H1 (cell line): ENCODE data around the gene KNDC1. TPM values are rescaled to one million over a fixed set of nuclear protein-coding genes. Genes with fewer than 3 reads are reported as not detected.

Source experiments
- CTCF ChIA-PET: fragments of 300-600 bp; sonication (Branson Sonifier 250); formaldehyde crosslinking; loops from one replicate; lab custom pipeline; 2021; ENCODE audit not compliant: partially characterized antibody; lab: Charles Lee
- POLR2A ChIA-PET: fragments of 300-600 bp; sonication (Branson Sonifier 250); formaldehyde crosslinking; loops from one replicate; lab custom pipeline; 2021; ENCODE audit warnings: inconsistent platforms; ENCODE audit not compliant: partially characterized antibody; lab: Charles Lee
- DNase-seq, 2 experiments: peaks; one replicate each; pipeline versions ENCODE4 v3.0.0 to v3.0.0-alpha.2; 2010 to 2022; ENCODE audit warnings: low spot score in 2 of 2, low read depth in 1 of 2, mixed read lengths in 1 of 2
- FAIRE-seq: peaks from 2 replicates; lab custom pipeline; 2011; peaks lifted over from hg19 to GRCh38; lab: Jason Lieb, UNC
- H2AFZ ChIP-seq: 2 replicates; pipeline ENCODE4 v1.8.1; 2012; ENCODE audit warnings: low read length, inconsistent platforms
- H2AK5ac ChIP-seq: 2 replicates; pipeline ENCODE4 v1.6.1; 2013; ENCODE audit warnings: low read depth, low read length
- H2BK120ac ChIP-seq: replicated peaks from 2 replicates; pipeline ENCODE3; 2013; ENCODE audit warnings: low read depth, low read length, inconsistent platforms
- H2BK12ac ChIP-seq: 2 replicates; pipeline ENCODE4 v1.6.1; 2013; ENCODE audit warnings: low read depth, low read length
- H2BK15ac ChIP-seq: 2 replicates; pipeline ENCODE4 v1.6.1; 2013; ENCODE audit warnings: low read length
- H2BK20ac ChIP-seq: 2 replicates; pipeline ENCODE4 v1.6.1; 2013; ENCODE audit warnings: low read length
- H2BK5ac ChIP-seq: 2 replicates; pipeline ENCODE4 v1.6.1; 2013; ENCODE audit warnings: low read depth, low read length
- H3K14ac ChIP-seq: 2 replicates; pipeline ENCODE4 v1.6.1; 2013; ENCODE audit warnings: inconsistent platforms; ENCODE audit not compliant: insufficient read length
- H3K18ac ChIP-seq: 2 replicates; pipeline ENCODE4 v1.6.1; 2013; ENCODE audit warnings: low read length; ENCODE audit errors: extremely low read depth
- H3K23ac ChIP-seq: 2 replicates; pipeline ENCODE4 v1.6.1; 2013; ENCODE audit warnings: inconsistent platforms; ENCODE audit not compliant: insufficient read length
- H3K23me2 ChIP-seq: 2 replicates; pipeline ENCODE4 v1.6.1; 2013; ENCODE audit warnings: low read depth, low read length
- H3K27ac ChIP-seq: 2 replicates; pipeline ENCODE4 v1.6.1; 2011; ENCODE audit warnings: low read depth, low read length, inconsistent platforms
- H3K27me3 ChIP-seq, 4 experiments: replicated peaks in 1 of 4; 1 replicate in 1 of 4; 2 replicates in 3 of 4; pipeline versions ENCODE4 v1.6.1 to v1.8.1; 2011 to 2013; ENCODE audit warnings: low read length in 3 of 4, mild to moderate bottlenecking in 3 of 4, inconsistent platforms in 2 of 4, mixed read lengths in 2 of 4, moderate library complexity in 1 of 4; ENCODE audit not compliant: control insufficient read depth in 3 of 4, insufficient read depth in 3 of 4; ENCODE audit errors: extremely low read depth in 1 of 4
- H3K36me3 ChIP-seq, 4 experiments: 2 replicates each; pipeline versions ENCODE4 v1.6.1 to v1.8.1; 2011 to 2013; ENCODE audit warnings: mild to moderate bottlenecking in 4 of 4, low read length in 3 of 4, moderate library complexity in 2 of 4, control low read depth in 1 of 4, inconsistent platforms in 1 of 4; ENCODE audit not compliant: insufficient read depth in 4 of 4, control insufficient read depth in 2 of 4
- H3K4ac ChIP-seq: replicated peaks from 2 replicates; pipeline ENCODE3; 2013; ENCODE audit warnings: low read length, low read depth, mixed read lengths, inconsistent platforms; ENCODE audit not compliant: insufficient read length
- H3K4me1 ChIP-seq, 4 experiments: replicated peaks in 1 of 4; 1 replicate in 1 of 4; 2 replicates in 3 of 4; pipeline versions ENCODE4 v1.6.1 to v1.8.1; 2011 to 2013; ENCODE audit warnings: low read length in 3 of 4, inconsistent platforms in 2 of 4, mixed read lengths in 1 of 4; ENCODE audit not compliant: insufficient read depth in 4 of 4, control insufficient read depth in 3 of 4
- H3K4me2 ChIP-seq, 2 experiments: 2 replicates each; pipeline versions ENCODE4 v1.6.1 to v1.8.1; 2011 to 2013; ENCODE audit warnings: low read depth in 2 of 2, low read length in 2 of 2, control low read depth in 1 of 2, inconsistent platforms in 1 of 2, mild to moderate bottlenecking in 1 of 2; ENCODE audit not compliant: insufficient read depth in 1 of 2
- H3K4me3 ChIP-seq, 4 experiments: fragments of 200-600, 300-600 bp in 1 of 4; sonication (generic), shearing (Covaris generic), sonication (Bioruptor Twin) in 1 of 4; 2 replicates each; pipeline versions ENCODE4 v1.5.1 to v1.8.1; 2011 to 2016; ENCODE audit warnings: low read length in 4 of 4, low read depth in 3 of 4, control low read depth in 2 of 4, inconsistent platforms in 2 of 4, mild to moderate bottlenecking in 2 of 4, mixed read lengths in 1 of 4, moderate library complexity in 1 of 4; ENCODE audit not compliant: insufficient read depth in 2 of 4; ENCODE audit errors: extremely low read depth in 1 of 4
- H3K56ac ChIP-seq: replicated peaks from 2 replicates; pipeline ENCODE3; 2013; ENCODE audit warnings: low read depth, mild to moderate bottlenecking, mixed read lengths, low read length, inconsistent platforms; ENCODE audit not compliant: insufficient read length
- H3K79me1 ChIP-seq: 2 replicates; pipeline ENCODE4 v1.6.1; 2013; ENCODE audit warnings: low read depth, low read length, control low read depth
- H3K79me2 ChIP-seq, 2 experiments: 2 replicates each; pipeline versions ENCODE4 v1.6.1 to v1.8.1; 2012 to 2013; ENCODE audit warnings: low read length in 2 of 2, mild to moderate bottlenecking in 2 of 2, inconsistent platforms in 1 of 2; ENCODE audit not compliant: insufficient read depth in 2 of 2, control insufficient read depth in 1 of 2
- H3K9ac ChIP-seq, 4 experiments: replicated peaks in 1 of 4; 1 replicate in 1 of 4; 2 replicates in 3 of 4; pipeline versions ENCODE4 v1.6.1 to v1.8.1; 2011 to 2013; ENCODE audit warnings: low read depth in 3 of 4, low read length in 3 of 4, control low read depth in 2 of 4, mild to moderate bottlenecking in 2 of 4, moderate library complexity in 2 of 4, inconsistent platforms in 1 of 4; ENCODE audit errors: extremely low read depth in 1 of 4
- H3K9me3 ChIP-seq, 2 experiments: 2 replicates each; pipeline versions ENCODE4 v1.6.1 to v1.8.1; 2012 to 2013; ENCODE audit warnings: mild to moderate bottlenecking in 2 of 2, moderate library complexity in 2 of 2, control low read depth in 1 of 2, inconsistent platforms in 1 of 2, low read depth in 1 of 2, low read length in 1 of 2, mixed read lengths in 1 of 2; ENCODE audit not compliant: insufficient read depth in 2 of 2
- H4K20me1 ChIP-seq, 2 experiments: replicated peaks in 1 of 2; 2 replicates each; pipeline versions ENCODE3 to v1.8.1; 2011 to 2013; ENCODE audit warnings: inconsistent platforms in 2 of 2, low read length in 2 of 2, mild to moderate bottlenecking in 1 of 2; ENCODE audit not compliant: insufficient read depth in 2 of 2, control insufficient read depth in 1 of 2
- H4K5ac ChIP-seq: 2 replicates; pipeline ENCODE4 v1.6.1; 2013; ENCODE audit warnings: low read length, low read depth, mixed read lengths, inconsistent platforms; ENCODE audit not compliant: insufficient read length
- H4K8ac ChIP-seq: 2 replicates; pipeline ENCODE4 v1.8.0; 2013; ENCODE audit warnings: mild to moderate bottlenecking, moderate library complexity, low read length, inconsistent platforms; ENCODE audit not compliant: insufficient read depth; ENCODE audit errors: extremely low read depth
- H4K91ac ChIP-seq: replicated peaks from 2 replicates; pipeline ENCODE3; 2013; ENCODE audit warnings: low read length, mixed read lengths, inconsistent platforms; ENCODE audit not compliant: insufficient read length
- CBX8 ChIP-seq: fragments of 300-800, 300-1000 bp; sonication (generic); IDR thresholded peaks from 2 replicates; pipeline ENCODE4 v1.7.1; 2016; ENCODE audit warnings: low read depth, low read length, borderline replicate concordance
- JUN ChIP-seq: IDR thresholded peaks from 2 replicates; pipeline ENCODE4 v1.6.1; 2011; ENCODE audit warnings: low read depth, mild to moderate bottlenecking, improper control_type of control experiment, low read length
- POLR2AphosphoS5 ChIP-seq: IDR thresholded peaks from 2 replicates; pipeline ENCODE4 v1.6.1; 2011; ENCODE audit warnings: low read depth, low read length
- TCF12 ChIP-seq: IDR thresholded peaks from 2 replicates; pipeline ENCODE4 v1.6.1; 2011; ENCODE audit warnings: low read depth, mild to moderate bottlenecking, low read length
- WGBS, 2 experiments: shearing (Covaris generic) in 1 of 2; methylation state at CpG; one replicate each; pipeline versions ENCODE4 v1.1.6 to v1.1.7; 2013 to 2015; ENCODE audit warnings: low lambda C conversion rate in 2 of 2, mixed read lengths in 2 of 2, inconsistent platforms in 1 of 2, low coverage in 1 of 2, missing lambda C conversion rate in 1 of 2; ENCODE audit not compliant: insufficient replicate concordance in 2 of 2, insufficient coverage in 1 of 2, insufficient read length in 1 of 2; ENCODE audit errors: extremely low coverage in 1 of 2, missing lambda C conversion rate in 1 of 2; 5-methylcytosine and 5-hydroxymethylcytosine counted together
- polyA plus RNA-seq, 7 experiments: library from polyadenylated mRNA; depleted of rRNA in 3 of 7; stranded (reverse) in 5 of 7; unstranded in 2 of 7; fragments of >200 nt in 5 of 7; fragments of 200-250 nt in 2 of 7; gene quantifications; 1 replicate in 5 of 7; 2 replicates in 1 of 7; 4 replicates in 1 of 7; pipeline versions ENCODE4 v1.2.1 to v1.2.3, GENCODE V29; 2011 to 2013; ENCODE audit warnings: missing spikeins in 2 of 7, mixed read lengths in 2 of 7
- total RNA-seq: library from RNA; stranded (reverse); fragmentation: NEBNext Ultra II Directional; extraction: Animal tissue kit (Norgen Biotek cat#: 25700); gene quantifications from 2 replicates; pipeline ENCODE4 v1.2.1, GENCODE V29; 2021

The KNDC1 gene
- total and polyA plus RNA-seq, 2 of the 8 experiments (the other 6 are each of a cell fraction or from before 2014, with no cell fraction given) = 7.5 to 16.7 TPM

DNA sequence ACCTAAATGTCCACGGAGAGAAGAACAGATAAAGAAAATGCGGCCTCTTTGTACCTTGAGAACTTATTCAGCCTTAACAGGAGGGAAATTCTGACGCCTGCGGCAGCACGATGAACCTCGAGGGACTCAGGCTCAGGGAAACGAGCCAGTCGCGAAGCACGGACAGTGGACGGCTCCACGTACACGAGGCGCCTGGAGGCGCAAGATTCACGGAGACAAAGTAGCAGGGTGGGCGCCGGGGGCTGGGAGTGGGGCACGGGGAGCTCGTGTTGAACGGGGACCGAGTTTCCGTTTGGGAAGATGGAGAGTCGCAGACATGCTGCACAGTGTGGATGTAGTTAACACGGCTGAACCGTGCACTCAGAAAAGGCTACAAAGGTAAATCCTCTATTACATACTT, 56.8 kb downstream of the KNDC1 start:
- Histone ChIP-seq H3K9ac (no peak overlapping the region), H2BK15ac (no peak overlapping the region), H3K4me3 (no peak overlapping the region), H3K79me2 (no peaks in the 10 kb centered on the region), H3K79me1 (no peaks in the 10 kb centered on the region), H2BK20ac (no peak overlapping the region), H3K23ac (no peak overlapping the region), H2BK5ac (no peak overlapping the region), H3K36me3 (no peaks in the 10 kb centered on the region; a peak in 3 of 8 replicates), H3K4ac (no peak overlapping the region), H3K27me3 (no peaks in the 10 kb centered on the region), H3K4me1 (peaks cover 0 to 15% (median 10%) of the 10 kb centered on the region in 4 experiments; a peak in 6 of 7 replicates), H4K5ac (no peak overlapping the region), H2BK120ac (no peak overlapping the region), H4K91ac (no peak overlapping the region), H2AFZ (no peak overlapping the region), H3K14ac (no peak overlapping the region), H3K18ac (no peak overlapping the region), H4K8ac (no peak overlapping the region), H2BK12ac (no peak overlapping the region), H3K9me3 (peaks cover 0 to 4% of the 10 kb centered on the region in 2 experiments; a peak in 1 of 4 replicates), H3K56ac (no peak overlapping the region), H4K20me1 (peaks cover 0 to 6% of the 10 kb centered on the region in 2 experiments), H3K23me2 (peaks cover 2% of the 10 kb centered on the region), H3K27ac (no peak overlapping the region), H3K4me2 (no peak overlapping the region), H2AK5ac (no peak overlapping the region)
- POLR2A ChIA-PET = no interaction called here
- CTCF ChIA-PET = interaction anchor here (1.1 kb wide), 1 partner anchor 250 kb away, joined by 3 read pairs; no protein-coding TSS in a partner anchor
- DNase-seq (no peak), FAIRE-seq (no peak)
- WGBS, 2 experiments = 89% methylated on average over 24 of the region's 26 CpGs; no CpG with 5 or more reads in 1 of the 2 experiments
- TF ChIP-seq CBX8 = no peak
- TF ChIP-seq JUN = no peak
- TF ChIP-seq TCF12 = no peak
- no peak for TF ChIP-seq POLR2AphosphoS5
